M059J (cell line): ENCODE measurements around the gene RELB. TPM values are rescaled to one million over a fixed set of nuclear protein-coding genes. Genes with fewer than 3 reads are reported as not detected.
"Not testable (repeated sequence)": the region's sequence is repeated elsewhere in the genome, so short reads cannot be mapped to it uniquely, and the experiment has no call there.

Experiments used
- DNase-seq: peaks from one replicate; pipeline ENCODE4 v3.0.0-alpha.2; 2012; ENCODE audit warnings: low read depth
- total RNA-seq: library from RNA; depleted of rRNA; stranded (reverse); fragments of >200 nt; shearing (Covaris generic); gene quantifications from 2 replicates; pipeline ENCODE4 v1.2.3, GENCODE V29; 2014; rRNA removed

RELB gene
- total RNA-seq = 3.3 and 4.9 TPM in 2 replicates

GRCh38 chr19:45001087-45001739 lies at the start of gene RELB:
Gene RELB (plus strand): TSS chr19:45001464. CDS start chr19:45001580, 116 bp downstream.
- DNase-seq = peak; percentile 85

GRCh38 chr19:44954278-44954648 lies 47.0 kb upstream of the RELB start:
- DNase-seq = no peak

GRCh38 chr19:44954649-44955504 lies 46.4 kb upstream of the RELB start, which contains the start of gene CLPTM1:
Gene CLPTM1 (plus strand): TSS chr19:44955380. CDS start chr19:44955396, 16 bp downstream.
- peak; percentile 94 for DNase-seq

GRCh38 chr19:44955505-44956439 lies 45.5 kb upstream of the RELB start:
- no peak for DNase-seq

GRCh38 chr19:44957526-44957925 lies 43.7 kb upstream of the RELB start:
- no peak for DNase-seq

GRCh38 chr19:44958090-44958489 lies 43.2 kb upstream of the RELB start:
- no peak for DNase-seq

- DNase-seq = no peak
These were observed 41.6 kb upstream of the RELB start for GRCh38 chr19:44959691-44960090.

- no peak for DNase-seq
These were observed 40.1 kb upstream of the RELB start for GRCh38 chr19:44960906-44961728.

GRCh38 chr19:44961821-44962220 lies 39.4 kb upstream of the RELB start:
- no peak for DNase-seq

- DNase-seq = no peak
These were observed 33.1 kb upstream of the RELB start for GRCh38 chr19:44968118-44968517.

GRCh38 chr19:44968670-44969069 lies 32.6 kb upstream of the RELB start:
- DNase-seq = no peak

GRCh38 chr19:44969437-44969836 lies 31.8 kb upstream of the RELB start:
- no peak for DNase-seq

- not testable (repeated sequence) for DNase-seq
These were observed 29.8 kb upstream of the RELB start for GRCh38 chr19:44971451-44971850.

- peak; percentile 16 for DNase-seq
These were observed 28.5 kb upstream of the RELB start for GRCh38 chr19:44972802-44973201.

GRCh38 chr19:44973982-44974735 lies 27.1 kb upstream of the RELB start:
- no peak for DNase-seq

- no peak for DNase-seq
These were observed 26.4 kb upstream of the RELB start for GRCh38 chr19:44974857-44975256.

- DNase-seq = no peak
These were observed 25.8 kb upstream of the RELB start for GRCh38 chr19:44975444-44975843.

GRCh38 chr19:44984005-44984404 lies 17.3 kb upstream of the RELB start:
- no peak for DNase-seq

- DNase-seq = no peak
These were observed 15.8 kb upstream of the RELB start for GRCh38 chr19:44985445-44985844.

- DNase-seq = no peak
These were observed 14.9 kb upstream of the RELB start for GRCh38 chr19:44986389-44986788.
